Measurements from ENCODE around the gene MBNL1.

Gene MBNL1

GRCh38 chr3:152443212-152444023, 174.7 kb downstream of the MBNL1 start:
- Histone ChIP-seq H3F3A (ENCODE audit: control insufficient read depth, insufficient read depth) (peaks cover 25% of the 10 kb centered on the region), H3K4me3 (ENCODE audit: low read length) (0 out of 2 replicates have a peak overlapping the region, but pooled peaks have one; percentile 13), H3K36me3 (ENCODE audit: control insufficient read depth, low read length) (peaks cover 62% of the 10 kb centered on the region), H3K27ac (ENCODE audit: low read depth, low read length) (peak overlapping the region; percentile 50), H3K27me3 (ENCODE audit: control insufficient read depth, low read length) (no peaks in the 10 kb centered on the region), H3K9me3 (ENCODE audit: control insufficient read depth, insufficient read depth, low read length) (no peaks in the 10 kb centered on the region), H4K20me1 (ENCODE audit: control insufficient read depth, insufficient read depth, low read depth, low read length) (peaks cover 8% of the 10 kb centered on the region; the same call in 1 of the 2 replicates), H3K79me2 (ENCODE audit: control insufficient read depth, low read length) (peaks cover 96% of the 10 kb centered on the region), H3K9me2 (replicated peaks; ENCODE audit: control insufficient read depth, low read length) (no peaks in the 10 kb centered on the region), H3K4me1 (ENCODE audit: control insufficient read depth, low read length) (peaks cover 80% of the 10 kb centered on the region), H3K4me2 (ENCODE audit: low read length) (peak overlapping the region; percentile 48)
- TF ChIP-seq EZH2phosphoT487 (IDR thresholded peaks at IDR 0.05; ENCODE audit: borderline replicate concordance, low read length) (no peak), CTCF (IDR thresholded peaks at IDR 0.05; ENCODE audit: low read depth, low read length, poor library complexity, severe bottlenecking) (no peak)

- Histone ChIP-seq H3K4me1 (ENCODE audit: control insufficient read depth, low read length) (peaks cover 80% of the 10 kb centered on the region), H3K27ac (ENCODE audit: low read depth, low read length) (peak overlapping the region; percentile 50), H3K9me3 (ENCODE audit: control insufficient read depth, insufficient read depth, low read length) (no peaks in the 10 kb centered on the region), H3K27me3 (ENCODE audit: control insufficient read depth, low read length) (no peaks in the 10 kb centered on the region), H3F3A (ENCODE audit: control insufficient read depth, insufficient read depth) (peaks cover 31% of the 10 kb centered on the region), H3K4me2 (ENCODE audit: low read length) (peak overlapping the region; percentile 48), H4K20me1 (ENCODE audit: control insufficient read depth, insufficient read depth, low read depth, low read length) (peaks cover 8% of the 10 kb centered on the region; the same call in 1 of the 2 replicates), H3K36me3 (ENCODE audit: control insufficient read depth, low read length) (peaks cover 64% of the 10 kb centered on the region), H3K9me2 (replicated peaks; ENCODE audit: control insufficient read depth, low read length) (no peaks in the 10 kb centered on the region), H3K4me3 (ENCODE audit: low read length) (0 out of 2 replicates have a peak overlapping the region, but pooled peaks have one; percentile 13), H3K79me2 (ENCODE audit: control insufficient read depth, low read length) (peaks cover 92% of the 10 kb centered on the region)
- TF ChIP-seq EZH2phosphoT487 (IDR thresholded peaks at IDR 0.05; ENCODE audit: borderline replicate concordance, low read length) = no peak
- peak; percentile 70 for TF ChIP-seq CTCF (IDR thresholded peaks at IDR 0.05; ENCODE audit: low read depth, low read length, poor library complexity, severe bottlenecking)
These were observed 175.4 kb downstream of the MBNL1 start for GRCh38 chr3:152444029-152444641.

GRCh38 chr3:152445212-152445611, 176.5 kb downstream of the MBNL1 start:
- Histone ChIP-seq H3K27ac (ENCODE audit: low read depth, low read length) (no peak overlapping the region), H3K4me1 (ENCODE audit: control insufficient read depth, low read length) (peaks cover 74% of the 10 kb centered on the region), H3K4me2 (ENCODE audit: low read length) (no peak overlapping the region), H3F3A (ENCODE audit: control insufficient read depth, insufficient read depth) (peaks cover 28% of the 10 kb centered on the region), H4K20me1 (ENCODE audit: control insufficient read depth, insufficient read depth, low read depth, low read length) (peaks cover 8% of the 10 kb centered on the region; the same call in 1 of the 2 replicates), H3K9me2 (replicated peaks; ENCODE audit: control insufficient read depth, low read length) (no peaks in the 10 kb centered on the region), H3K4me3 (ENCODE audit: low read length) (no peak overlapping the region), H3K27me3 (ENCODE audit: control insufficient read depth, low read length) (no peaks in the 10 kb centered on the region), H3K79me2 (ENCODE audit: control insufficient read depth, low read length) (peaks cover 81% of the 10 kb centered on the region), H3K9me3 (ENCODE audit: control insufficient read depth, insufficient read depth, low read length) (no peaks in the 10 kb centered on the region), H3K36me3 (ENCODE audit: control insufficient read depth, low read length) (peaks cover 69% of the 10 kb centered on the region)
- TF ChIP-seq CTCF (IDR thresholded peaks at IDR 0.05; ENCODE audit: low read depth, low read length, poor library complexity, severe bottlenecking) = no peak
- no peak for TF ChIP-seq EZH2phosphoT487 (IDR thresholded peaks at IDR 0.05; ENCODE audit: borderline replicate concordance, low read length)
